Right lung (tissue), 5 donors: ENCODE measurements around the gene RAB25. TPM values are rescaled to one million over a fixed set of nuclear protein-coding genes. Genes with fewer than 3 reads are reported as not detected.
"Not testable (repeated sequence)": the region's sequence is repeated elsewhere in the genome, so short reads cannot be mapped to it uniquely, and the experiment has no call there.

Experiments
- DNase-seq, 2 donors: peaks; one replicate each; pipeline ENCODE4 v3.0.0-alpha.2; 2013
- polyA plus RNA-seq, 5 donors: library from polyadenylated mRNA; unstranded; fragments of 120-200 nt; gene quantifications; one replicate each; pipeline versions ENCODE4 v1.2.1 to v1.2.3, GENCODE V29; 2013; ENCODE audit warnings: inconsistent platforms in 1 of 5, low replicate concordance in 1 of 5; ENCODE audit not compliant: insufficient read length in 5 of 5, insufficient read depth in 1 of 5

The RAB25 gene
- polyA plus RNA-seq, 5 donors, result 53.6 to 71.0 (median 66.5) TPM

DNA sequence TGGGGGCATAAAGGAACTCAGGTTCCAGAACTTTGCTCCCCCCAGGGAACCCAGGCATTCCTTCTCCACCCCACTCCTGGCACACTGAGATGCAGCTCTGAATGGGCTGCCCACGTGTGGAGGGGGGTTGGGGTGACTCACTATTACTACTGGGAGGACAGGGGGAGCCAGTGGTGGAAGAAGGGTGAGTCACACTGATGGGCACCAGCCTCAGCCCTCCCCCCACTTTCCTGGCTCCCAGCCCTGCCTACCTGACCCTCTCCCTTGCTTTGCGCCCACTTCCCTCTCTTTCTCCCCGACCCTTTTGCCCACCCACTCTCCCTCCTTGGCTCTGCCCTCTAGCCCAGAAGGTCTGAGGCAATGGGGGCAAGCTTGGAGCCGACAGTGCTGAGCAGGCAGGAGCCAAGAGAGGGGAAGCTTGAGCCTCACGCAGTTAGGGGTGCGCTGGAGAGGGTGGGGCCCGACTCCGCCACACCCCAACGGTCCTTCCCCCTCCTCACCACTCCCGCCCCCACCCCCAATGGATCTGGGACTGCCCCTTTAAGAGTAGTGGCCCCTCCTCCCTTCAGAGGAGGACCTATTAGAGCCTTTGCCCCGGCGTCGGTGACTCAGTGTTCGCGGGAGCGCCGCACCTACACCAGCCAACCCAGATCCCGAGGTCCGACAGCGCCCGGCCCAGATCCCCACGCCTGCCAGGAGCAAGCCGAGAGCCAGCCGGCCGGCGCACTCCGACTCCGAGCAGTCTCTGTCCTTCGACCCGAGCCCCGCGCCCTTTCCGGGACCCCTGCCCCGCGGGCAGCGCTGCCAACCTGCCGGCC, 53.4 kb downstream of the RAB25 start, which contains the start of gene LMNA:
TSS of gene LMNA (plus strand) at position 611 of the 818 bp plus-strand sequence. CDS start 208 bp downstream, outside the sequence.
- DNase-seq, result peak; percentile 81 to 83

DNA sequence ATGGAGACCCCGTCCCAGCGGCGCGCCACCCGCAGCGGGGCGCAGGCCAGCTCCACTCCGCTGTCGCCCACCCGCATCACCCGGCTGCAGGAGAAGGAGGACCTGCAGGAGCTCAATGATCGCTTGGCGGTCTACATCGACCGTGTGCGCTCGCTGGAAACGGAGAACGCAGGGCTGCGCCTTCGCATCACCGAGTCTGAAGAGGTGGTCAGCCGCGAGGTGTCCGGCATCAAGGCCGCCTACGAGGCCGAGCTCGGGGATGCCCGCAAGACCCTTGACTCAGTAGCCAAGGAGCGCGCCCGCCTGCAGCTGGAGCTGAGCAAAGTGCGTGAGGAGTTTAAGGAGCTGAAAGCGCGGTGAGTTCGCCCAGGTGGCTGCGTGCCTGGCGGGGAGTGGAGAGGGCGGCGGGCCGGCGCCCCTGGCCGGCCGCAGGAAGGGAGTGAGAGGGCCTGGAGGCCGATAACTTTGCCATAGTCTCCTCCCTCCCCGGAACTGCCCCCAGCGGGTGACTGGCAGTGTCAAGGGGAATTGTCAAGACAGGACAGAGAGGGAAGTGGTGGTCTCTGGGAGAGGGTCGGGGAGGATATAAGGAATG, 54.1 kb downstream of the RAB25 start:
- DNase-seq, result no peak

DNA sequence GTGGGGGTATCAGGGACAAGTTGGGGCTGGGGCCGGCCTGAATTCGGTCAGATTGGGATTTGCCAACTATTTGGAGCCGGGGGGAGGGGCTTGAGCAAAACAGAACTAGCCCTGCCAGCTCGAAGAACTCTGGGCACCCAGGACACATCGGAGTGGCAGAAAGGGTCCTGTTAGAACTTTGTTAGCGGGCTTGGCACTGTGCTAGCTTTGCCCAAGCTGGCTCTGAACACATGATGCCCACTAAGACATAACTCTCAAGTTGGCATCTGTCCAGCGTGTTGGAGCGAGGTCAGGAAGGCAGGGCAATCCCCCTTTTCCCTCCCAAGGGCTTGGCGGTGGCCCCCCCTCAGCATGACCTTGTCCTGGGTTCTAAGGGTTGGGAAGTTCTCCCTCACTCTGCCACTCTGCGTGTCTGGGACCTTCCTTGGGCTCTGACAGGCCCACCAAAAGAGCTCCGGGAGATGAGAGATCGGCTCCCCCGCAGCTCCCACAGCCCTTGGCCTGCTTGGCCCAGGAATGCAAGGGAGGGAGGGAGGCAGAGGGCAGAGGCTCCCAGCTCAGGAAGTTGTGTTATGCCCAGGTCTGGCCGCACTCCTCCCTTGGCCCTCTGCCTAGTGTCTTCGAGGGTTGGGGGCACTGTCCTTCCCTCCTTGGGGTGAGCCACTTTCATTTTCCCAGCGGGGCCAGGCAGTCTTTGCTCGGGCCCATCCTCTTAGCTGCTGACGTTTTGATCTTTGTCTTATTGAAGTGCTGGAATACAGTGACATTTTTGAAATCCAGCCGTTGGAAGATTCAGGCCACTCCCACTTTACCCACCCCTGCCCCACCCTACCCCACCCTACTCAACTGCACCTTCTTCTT, 54.8 kb downstream of the RAB25 start:
- DNase-seq, result peak; percentile 74 to 78

DNA sequence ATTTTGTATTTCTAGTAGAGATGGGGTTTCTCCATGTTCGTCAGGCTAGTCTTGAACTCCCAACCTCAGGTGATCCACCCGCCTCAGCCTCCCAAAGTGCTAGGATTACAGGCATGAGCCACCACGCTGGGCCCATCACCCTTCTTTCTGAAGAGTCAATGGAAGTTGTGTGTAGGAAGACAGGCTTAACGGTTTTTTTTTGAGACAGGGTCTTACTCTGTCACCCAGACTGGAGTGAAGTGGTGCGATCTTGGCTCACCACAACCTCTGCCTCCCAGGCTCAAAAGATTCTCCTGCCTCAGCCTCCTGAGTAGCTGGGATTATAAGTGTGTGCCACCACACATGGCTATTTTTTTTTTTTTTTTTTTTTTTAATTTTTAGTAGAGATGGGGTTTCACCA, 55.8 kb downstream of the RAB25 start:
- not testable (repeated sequence) for DNase-seq

DNA sequence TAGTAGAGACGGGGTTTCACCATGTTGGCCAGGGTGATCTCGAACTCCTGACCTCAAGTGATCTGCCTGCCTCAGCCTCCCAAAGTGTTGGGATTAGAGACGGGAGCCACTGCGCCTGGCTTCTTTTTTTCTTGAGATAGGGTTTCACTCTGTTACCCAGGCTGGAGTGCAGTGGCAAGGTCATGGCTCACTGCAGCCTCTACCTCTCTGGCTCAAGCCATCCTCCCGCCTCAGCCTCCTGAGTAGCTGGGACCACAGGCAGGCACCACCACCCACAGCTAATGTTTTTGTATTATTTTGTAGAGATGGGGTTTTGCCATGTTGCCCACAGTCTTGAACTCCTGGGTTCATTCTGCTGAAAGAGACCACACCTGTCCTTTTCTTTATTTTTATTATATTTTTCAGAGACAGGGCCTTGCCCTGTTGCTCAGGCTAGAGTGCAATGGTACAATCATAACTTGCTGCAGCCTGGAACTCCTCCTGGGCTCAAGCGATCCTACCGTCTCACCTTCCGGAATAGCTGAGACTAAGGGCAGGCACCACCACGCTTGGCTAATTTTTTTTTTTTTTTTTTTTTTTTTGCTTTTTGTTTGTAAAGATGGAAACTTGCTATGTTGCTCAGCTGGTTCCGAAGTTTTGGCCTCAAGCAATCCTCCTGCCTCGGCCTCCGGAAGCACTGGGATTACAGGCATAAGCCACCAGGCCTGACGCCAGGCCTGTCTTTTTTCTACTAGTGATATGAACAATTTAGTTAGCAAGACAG, 56.6 kb downstream of the RAB25 start:
- no peak for DNase-seq

DNA sequence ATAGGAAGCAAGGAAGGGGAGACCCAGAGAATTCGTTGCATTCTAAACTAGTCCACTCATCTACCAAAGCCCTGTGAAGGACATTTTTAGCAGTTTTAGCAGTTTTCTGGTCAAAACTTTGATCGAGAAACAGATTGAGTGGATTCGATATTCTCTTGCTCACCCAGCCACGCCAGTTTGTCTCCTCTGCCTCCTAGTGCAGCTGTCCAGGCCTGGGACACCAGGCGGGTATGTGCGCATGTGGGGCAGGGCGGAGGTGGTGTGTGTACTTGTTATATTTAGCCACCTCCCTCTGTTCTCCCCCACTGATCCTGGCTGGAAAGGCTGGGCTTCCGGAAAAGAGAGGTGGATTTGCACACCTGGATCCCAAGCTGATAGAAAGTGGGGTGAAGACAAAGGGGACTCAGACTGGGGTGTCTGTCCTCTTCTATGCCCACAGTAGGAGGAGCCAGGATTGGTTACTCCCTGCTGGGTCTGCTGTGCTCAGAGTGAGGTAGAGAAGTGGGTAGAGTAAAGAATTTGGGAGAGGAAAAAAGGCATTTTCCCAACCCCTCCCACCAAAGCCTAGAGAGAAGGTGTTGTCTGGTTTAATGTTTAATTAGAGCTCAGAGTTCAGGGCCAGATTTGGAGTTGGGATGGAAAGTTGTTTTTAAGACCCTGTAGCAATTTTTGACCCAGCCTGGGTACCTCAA, 57.4 kb downstream of the RAB25 start:
- DNase-seq, result no peak

DNA sequence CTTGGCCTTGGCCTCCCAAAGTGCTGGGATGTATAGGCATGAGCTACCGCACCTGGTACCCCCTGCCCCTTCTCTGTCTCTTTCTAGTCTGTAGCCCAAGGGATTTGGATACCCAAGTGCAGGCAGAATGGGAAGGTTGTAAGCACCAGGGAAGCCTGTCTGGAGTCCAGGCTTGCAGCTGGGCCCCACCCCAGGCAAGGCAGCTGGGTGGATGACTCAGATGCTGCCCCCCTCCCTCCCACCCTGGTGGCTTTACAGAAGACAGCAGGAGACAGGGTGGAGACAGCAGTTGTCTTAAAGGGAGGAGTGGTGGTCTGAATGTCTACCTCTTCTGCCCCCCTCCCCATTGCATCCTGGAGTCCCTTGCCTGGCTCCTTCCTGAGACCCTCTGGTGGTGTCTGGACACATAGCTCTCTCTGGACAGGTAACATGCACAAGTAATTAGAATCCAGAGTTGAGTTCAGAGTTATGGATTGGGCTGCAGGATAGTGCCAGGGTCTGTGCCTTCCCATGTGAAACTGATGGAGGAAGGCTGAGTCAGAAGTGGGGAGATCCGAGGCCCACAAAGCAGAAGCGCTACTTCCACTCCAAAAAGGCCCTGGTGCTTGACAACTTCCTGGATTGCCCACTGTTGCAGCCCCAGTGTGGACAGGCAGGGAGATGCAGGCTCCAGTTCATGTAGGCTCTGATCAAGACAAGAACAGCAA, 58.7 kb downstream of the RAB25 start:
- DNase-seq, result no peak

Other genes with a start within 250 kb of the RAB25 start
- 10 to 100 TPM; 47.3 to 64.9 (median 61.8) TPM for gene GON4L, start 203.9 kb upstream of the RAB25 start, polyA plus RNA-seq
- 10 to 100 TPM in 4 of 5 donors, 1 to 10 TPM in 1; 8.7 to 13.8 (median 13.1) TPM for gene SYT11, start 201.6 kb upstream of the RAB25 start, polyA plus RNA-seq
- gene RIT1, start 149.8 kb upstream of the RAB25 start, polyA plus RNA-seq, result 10 to 100 TPM; 40.1 to 53.1 (median 48.8) TPM
- 10 to 100 TPM; 62.3 to 92.7 (median 70.7) TPM for gene KHDC4, start 126.7 kb upstream of the RAB25 start, polyA plus RNA-seq
- under 1 TPM in 4 of 5 donors, not detected in 1; 0.09 to 0.34 (median 0.22) TPM for gene RXFP4, start 119.5 kb upstream of the RAB25 start, polyA plus RNA-seq
- 100 to 1,000 TPM; 179 to 260 (median 212) TPM for gene ARHGEF2, start 82.6 kb upstream of the RAB25 start, polyA plus RNA-seq
- 100 to 1,000 TPM; 493 to 557 (median 530) TPM for gene SSR2, start 40.2 kb upstream of the RAB25 start, polyA plus RNA-seq
- 10 to 100 TPM; 57.6 to 71.5 (median 63.0) TPM for gene UBQLN4, start 7.4 kb upstream of the RAB25 start, polyA plus RNA-seq
- 10 to 100 TPM; 38.2 to 54.2 (median 44.5) TPM for gene LAMTOR2, start 6.4 kb upstream of the RAB25 start, polyA plus RNA-seq
- 10 to 100 TPM; 44.1 to 53.0 (median 48.9) TPM for gene MEX3A, start 21.3 kb downstream of the RAB25 start, polyA plus RNA-seq
- 100 to 1,000 TPM in 1 of 5 donors, 10 to 100 TPM in 4; 71.3 to 128 (median 78.0) TPM for gene LMNA, start 53.6 kb downstream of the RAB25 start, polyA plus RNA-seq
- gene SEMA4A, start 92.4 kb downstream of the RAB25 start, polyA plus RNA-seq, result 10 to 100 TPM; 15.2 to 26.3 (median 24.5) TPM
- gene SLC25A44, start 132.9 kb downstream of the RAB25 start, polyA plus RNA-seq, result 10 to 100 TPM; 15.4 to 19.6 (median 18.1) TPM
- 10 to 100 TPM; 72.7 to 99.8 (median 76.9) TPM for gene PMF1, start 151.8 kb downstream of the RAB25 start, polyA plus RNA-seq
- 10 to 100 TPM in 1 of 5 donors, 1 to 10 TPM in 4; 3.4 to 10.4 (median 6.5) TPM for gene BGLAP, start 181.0 kb downstream of the RAB25 start, polyA plus RNA-seq
- 1 to 10 TPM; 2.4 to 4.0 (median 3.3) TPM for gene PAQR6, start 186.9 kb downstream of the RAB25 start, polyA plus RNA-seq
- 10 to 100 TPM; 40.9 to 59.5 (median 52.6) TPM for gene SMG5, start 221.7 kb downstream of the RAB25 start, polyA plus RNA-seq
- gene TMEM79, start 223.2 kb downstream of the RAB25 start, polyA plus RNA-seq, result 10 to 100 TPM in 1 of 5 donors, 1 to 10 TPM in 4; 8.5 to 10.1 (median 8.6) TPM
- gene GLMP, start 234.5 kb downstream of the RAB25 start, polyA plus RNA-seq, result 10 to 100 TPM; 35.0 to 42.9 (median 40.2) TPM
- not detected for gene VHLL, start 238.1 kb downstream of the RAB25 start, polyA plus RNA-seq